HG02885 (cell line): Measurements from ENCODE around the gene ERC2.

ENCODE experiments used
- ATAC-seq: cut with Tn5 transposase; IDR thresholded peaks from one replicate; pipeline ENCODE4 v1.9.1; 2021; ENCODE audit warnings: mild to moderate bottlenecking; ENCODE audit not compliant: unreplicated experiment, poor library complexity

The ERC2 gene

DNA sequence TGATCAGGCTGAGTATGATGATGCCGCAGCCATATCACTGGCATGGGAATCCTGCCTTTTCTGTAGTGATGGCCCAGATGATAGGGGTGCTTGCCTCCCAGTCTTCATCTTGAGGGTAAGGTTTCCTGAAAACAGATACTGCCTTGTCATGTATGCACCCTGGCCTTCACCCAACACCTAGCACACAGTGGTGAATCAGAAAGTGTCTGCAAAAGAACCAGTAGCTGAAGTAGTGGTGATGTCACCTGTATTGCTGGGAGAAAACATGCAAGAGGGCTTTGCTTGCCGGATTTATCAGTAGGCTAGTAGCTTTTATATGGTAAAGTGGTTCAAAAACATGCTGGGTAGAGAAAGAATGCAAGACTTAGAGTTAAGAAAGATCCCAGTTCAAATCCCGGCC lies 561.4 kb downstream of the ERC2 start:
- no peak for ATAC-seq

GRCh38 chr3:55904716-55905115 lies 563.6 kb downstream of the ERC2 start:
- ATAC-seq: no peak

GRCh38 chr3:55903680-55904079 lies 564.6 kb downstream of the ERC2 start:
- no peak for ATAC-seq

DNA sequence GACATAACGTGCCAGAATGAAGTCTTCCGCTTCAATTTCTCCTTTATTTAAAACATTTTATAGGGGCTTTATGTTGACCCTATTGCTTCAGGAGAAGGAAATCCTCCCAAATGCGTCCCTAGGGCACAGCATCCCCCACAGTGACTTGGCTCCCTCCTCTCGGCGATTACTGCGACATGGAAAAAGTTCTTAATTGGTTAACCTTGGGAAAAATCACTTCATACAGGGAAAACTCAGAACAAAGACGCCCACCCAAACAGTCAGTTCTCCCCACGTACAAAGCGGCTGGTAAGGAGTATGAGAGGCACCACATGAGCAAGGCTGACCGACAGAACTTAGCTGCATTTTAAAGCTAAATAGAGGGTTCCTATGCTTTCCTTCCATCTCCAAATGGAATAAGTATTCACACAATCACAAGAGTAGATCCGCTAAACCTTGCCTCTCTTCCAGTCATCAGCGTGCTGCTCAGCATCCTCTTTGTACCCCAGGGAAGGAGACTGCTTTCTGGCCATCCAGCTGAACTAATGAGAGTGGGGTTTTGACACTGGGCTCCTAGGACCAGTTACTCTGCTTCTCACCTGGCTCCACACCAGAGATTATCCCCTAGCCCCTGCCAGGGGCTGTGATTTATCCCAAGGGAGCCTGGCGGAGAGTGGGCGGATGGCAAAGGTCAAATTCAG lies 565.9 kb downstream of the ERC2 start:
- ATAC-seq: no peak

DNA sequence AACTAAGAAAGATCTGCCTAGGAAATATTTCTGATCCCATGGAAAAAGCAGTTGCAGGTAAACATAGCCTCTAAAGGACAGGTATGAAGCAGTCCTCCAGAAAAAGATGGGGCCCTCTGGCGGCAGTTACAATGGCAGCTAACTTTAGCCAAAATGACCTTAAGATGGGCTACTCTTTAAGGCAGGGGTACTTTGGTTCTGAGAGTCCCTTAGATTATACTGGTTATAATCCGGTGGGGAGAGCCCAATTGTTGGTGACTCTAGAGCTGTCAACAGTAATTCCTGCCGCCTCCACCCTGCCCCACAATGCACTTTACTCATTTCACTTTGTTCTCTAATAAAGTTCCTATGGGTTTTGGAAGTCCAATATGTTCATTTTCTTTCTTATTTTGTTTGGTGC lies 568.4 kb downstream of the ERC2 start:
- no peak for ATAC-seq

- ATAC-seq: no peak
These were observed 570.6 kb downstream of the ERC2 start for GRCh38 chr3:55897573-55898224.

GRCh38 chr3:55895897-55896566 lies 572.2 kb downstream of the ERC2 start:
- ATAC-seq: no peak

GRCh38 chr3:55894605-55895004 lies 573.7 kb downstream of the ERC2 start:
- no peak for ATAC-seq

GRCh38 chr3:55893045-55893664 lies 575.1 kb downstream of the ERC2 start:
- no peak for ATAC-seq

GRCh38 chr3:55891106-55891505 lies 577.2 kb downstream of the ERC2 start:
- no peak for ATAC-seq

- no peak for ATAC-seq
These were observed 579.9 kb downstream of the ERC2 start for GRCh38 chr3:55888282-55888885.

- no peak for ATAC-seq
These were observed 582.5 kb downstream of the ERC2 start for GRCh38 chr3:55885721-55886120.

DNA sequence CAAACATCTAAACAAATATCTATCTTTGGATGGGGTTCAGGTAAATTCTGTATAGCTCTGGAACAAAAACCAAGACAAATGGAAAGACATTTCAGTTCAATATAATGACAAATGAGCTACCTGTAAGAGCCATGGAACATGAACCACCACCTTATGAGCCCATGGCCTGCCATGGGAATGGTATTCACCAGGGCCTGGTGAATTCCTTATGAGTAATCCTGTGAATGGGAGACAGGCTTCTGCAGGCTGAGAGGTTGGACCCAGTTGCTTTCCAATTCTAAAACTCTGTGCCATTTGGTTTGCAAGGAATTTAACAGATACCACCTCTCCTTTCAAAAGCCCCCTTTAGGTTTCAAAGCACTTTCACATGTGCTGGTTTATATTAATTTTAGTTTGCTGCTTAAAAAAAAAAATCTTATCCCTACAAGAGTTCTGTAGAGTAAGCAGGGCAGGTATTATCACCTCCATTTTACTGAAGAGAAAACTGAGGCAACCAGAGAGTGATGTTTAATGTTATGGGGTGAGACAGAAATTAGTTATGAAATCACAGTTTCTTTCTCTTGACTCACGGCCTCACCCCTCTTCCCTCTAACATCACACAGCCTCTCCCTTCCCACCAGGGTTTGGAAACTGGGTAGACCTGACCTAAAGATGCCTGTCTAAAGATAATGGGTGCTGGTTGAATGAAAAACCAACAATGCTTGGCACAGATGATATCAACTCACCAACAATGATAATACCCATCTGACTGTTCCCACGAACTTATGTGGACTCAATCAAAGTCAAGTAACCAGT lies 583.6 kb downstream of the ERC2 start:
- ATAC-seq: no peak

DNA sequence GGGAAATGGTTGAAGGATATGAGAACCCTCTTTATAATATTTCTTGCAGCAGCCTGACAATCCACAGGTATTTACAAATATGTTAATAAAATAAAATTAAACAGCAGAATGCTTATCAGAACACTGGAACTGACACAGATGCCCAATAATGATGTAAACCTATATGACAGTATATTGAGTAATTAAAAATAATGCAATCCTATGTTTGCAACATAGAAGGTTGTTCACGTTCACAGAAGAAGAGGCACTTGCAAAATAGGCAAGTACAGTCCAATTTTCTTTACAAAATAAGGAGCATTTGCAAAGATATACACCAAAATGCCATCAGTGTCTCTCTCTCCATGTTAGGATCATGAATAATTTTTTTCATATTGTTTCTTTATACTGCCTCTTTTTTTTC lies 584.2 kb downstream of the ERC2 start:
- no peak for ATAC-seq

DNA sequence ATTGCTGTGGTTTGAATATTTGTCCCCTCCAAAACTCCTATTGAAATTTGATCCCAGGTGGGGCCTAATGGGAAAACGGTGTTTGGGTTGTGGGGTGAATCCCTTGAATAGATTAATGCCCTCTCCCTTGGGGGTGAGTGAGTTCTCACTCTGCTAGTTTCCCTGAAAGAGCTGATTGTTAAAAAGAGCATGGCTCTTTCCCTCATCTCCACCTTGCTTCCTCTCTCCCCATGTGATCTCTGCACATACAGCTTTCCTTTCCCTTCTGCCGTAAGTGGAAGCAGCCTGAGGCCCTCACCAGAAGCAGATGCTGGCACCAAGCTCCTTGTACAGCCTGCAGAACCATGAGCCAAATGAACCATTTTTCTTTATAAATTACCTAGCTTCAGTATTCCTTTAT lies 586.3 kb downstream of the ERC2 start:
- ATAC-seq: no peak

DNA sequence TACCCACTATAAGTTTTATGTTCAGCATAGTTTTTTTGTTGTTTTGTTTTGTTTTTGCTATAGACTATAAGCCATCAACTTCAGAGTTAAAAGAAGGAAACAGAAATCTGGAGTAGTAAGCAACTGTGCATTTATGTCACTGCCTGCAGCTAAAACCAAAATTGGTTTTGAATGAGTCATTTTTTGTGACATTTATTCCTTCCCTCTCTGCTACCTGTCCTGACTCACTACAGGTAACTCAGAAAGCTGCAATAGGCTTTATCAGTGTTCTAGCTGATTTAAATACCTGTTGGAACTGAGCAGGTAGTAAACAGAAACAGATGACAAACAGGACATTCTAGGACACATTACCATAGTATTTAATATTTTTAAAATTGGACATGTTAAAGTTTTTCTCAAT lies 587.9 kb downstream of the ERC2 start:
- no peak for ATAC-seq

DNA sequence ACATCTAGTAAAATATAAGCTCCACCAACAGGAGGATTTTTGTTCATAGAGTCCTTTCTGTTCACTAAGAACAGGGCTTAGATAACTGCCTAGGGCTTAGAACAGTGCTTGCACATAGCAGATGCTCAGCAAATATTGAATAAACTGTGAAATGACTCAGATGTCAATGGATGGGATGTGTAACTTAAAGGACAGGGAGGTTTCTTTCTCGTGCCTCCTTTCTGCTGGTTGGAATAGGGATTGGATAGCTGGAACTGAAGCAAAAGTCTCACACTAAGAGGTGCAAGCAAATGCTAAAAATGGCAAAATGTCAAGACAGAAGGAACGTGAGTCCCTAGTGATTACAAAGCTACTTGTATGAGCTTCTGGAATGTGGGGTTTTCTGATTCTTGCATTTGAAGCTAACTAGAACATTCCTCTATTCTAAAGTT lies 588.4 kb downstream of the ERC2 start:
- no peak for ATAC-seq

GRCh38 chr3:55877703-55878102 lies 590.6 kb downstream of the ERC2 start:
- no peak for ATAC-seq

DNA sequence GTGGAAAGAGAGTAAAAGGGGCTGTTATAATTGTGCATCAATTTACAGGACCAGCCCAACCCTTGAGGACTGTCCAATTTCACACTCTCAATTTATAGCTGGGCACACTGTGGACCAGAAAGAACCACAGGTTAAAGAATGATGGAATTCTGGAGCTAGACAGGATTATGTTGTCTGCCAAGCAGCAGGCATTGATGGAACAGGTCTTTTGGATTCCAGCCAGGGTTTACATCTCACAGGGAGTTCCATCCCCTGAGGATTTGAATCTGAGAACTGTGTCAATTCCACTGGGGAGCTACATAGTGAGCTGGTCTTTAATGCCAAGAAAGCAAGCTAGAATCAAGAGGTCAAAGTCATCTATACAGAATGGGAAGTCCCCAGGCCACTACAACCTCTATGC lies 591.7 kb downstream of the ERC2 start:
- ATAC-seq: no peak

DNA sequence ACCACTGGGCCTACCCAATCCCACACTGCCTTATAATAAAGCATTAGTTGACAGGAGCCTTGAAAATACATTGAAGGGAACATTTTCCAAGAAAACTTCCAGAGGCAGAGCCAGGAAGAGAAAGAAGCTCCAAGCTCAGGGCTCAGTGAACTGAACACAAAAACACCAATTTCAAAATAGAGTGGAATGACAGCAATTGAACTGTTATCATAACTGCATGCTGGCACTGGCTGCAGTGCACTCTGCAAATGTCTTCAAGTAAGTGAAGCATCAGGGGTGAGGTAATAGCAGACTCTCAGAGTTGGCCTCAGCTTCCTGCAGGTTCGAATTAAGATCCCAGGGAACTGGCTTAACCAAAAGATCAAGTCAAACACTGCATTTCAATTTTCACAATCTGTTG lies 593.2 kb downstream of the ERC2 start:
- no peak for ATAC-seq
